ENCODE measurements around the gene SEMA5A.

DNA sequence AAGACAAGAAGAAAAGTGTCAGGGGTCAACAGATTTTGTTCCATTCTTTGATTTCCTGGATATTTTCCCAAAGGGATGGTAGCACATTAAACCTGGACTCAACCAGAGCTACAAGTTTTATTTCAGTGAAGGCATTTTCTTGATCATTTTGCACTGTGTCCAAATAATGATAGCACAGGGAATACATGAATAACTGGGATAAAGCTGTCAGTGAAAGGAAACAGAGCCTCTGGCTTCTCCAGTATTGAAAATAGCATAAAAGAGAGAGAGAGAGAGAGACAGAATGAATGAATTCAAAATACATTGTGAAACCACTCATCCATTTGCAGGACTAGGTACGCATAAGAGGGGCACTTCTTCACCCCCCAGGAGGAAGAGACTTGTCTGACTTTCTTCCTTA is 43.0 kb downstream of the SEMA5A start:
- TF ChIP-seq POLR2A (IDR thresholded peaks at IDR 0.05), result no peak
- TF ChIP-seq, protein P1, sequence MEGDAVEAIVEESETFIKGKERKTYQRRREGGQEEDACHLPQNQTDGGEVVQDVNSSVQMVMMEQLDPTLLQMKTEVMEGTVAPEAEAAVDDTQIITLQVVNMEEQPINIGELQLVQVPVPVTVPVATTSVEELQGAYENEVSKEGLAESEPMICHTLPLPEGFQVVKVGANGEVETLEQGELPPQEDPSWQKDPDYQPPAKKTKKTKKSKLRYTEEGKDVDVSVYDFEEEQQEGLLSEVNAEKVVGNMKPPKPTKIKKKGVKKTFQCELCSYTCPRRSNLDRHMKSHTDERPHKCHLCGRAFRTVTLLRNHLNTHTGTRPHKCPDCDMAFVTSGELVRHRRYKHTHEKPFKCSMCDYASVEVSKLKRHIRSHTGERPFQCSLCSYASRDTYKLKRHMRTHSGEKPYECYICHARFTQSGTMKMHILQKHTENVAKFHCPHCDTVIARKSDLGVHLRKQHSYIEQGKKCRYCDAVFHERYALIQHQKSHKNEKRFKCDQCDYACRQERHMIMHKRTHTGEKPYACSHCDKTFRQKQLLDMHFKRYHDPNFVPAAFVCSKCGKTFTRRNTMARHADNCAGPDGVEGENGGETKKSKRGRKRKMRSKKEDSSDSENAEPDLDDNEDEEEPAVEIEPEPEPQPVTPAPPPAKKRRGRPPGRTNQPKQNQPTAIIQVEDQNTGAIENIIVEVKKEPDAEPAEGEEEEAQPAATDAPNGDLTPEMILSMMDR (IDR thresholded peaks at IDR 0.05), result no peak
